GM13977 (cell line): Measurements from ENCODE around the gene GPT2.

ENCODE experiments used
- DNase-seq: peaks from one replicate; pipeline ENCODE4 v3.0.0; 2012; ENCODE audit warnings: low spot score
- in situ Hi-C: fragments of 300-500 bp; cut with MboI; formaldehyde crosslinking; loops from one replicate; pipeline ENCODE4 v1.12.0; 2022; ENCODE audit warnings: low sequenced_read_pairs, low pct_unique_long_range_greater_than_20kb, mixed read lengths, inconsistent platforms; ENCODE audit not compliant: unreplicated experiment
- TF ChIP-seq, protein P1 (sequence below): IDR thresholded peaks from 2 replicates; pipeline ENCODE4 v1.5.1; 2012; ENCODE audit warnings: mild to moderate bottlenecking, control low read depth; ENCODE audit not compliant: insufficient read depth; ENCODE audit errors: extremely low read depth, missing control alignments

Gene GPT2

DNA sequence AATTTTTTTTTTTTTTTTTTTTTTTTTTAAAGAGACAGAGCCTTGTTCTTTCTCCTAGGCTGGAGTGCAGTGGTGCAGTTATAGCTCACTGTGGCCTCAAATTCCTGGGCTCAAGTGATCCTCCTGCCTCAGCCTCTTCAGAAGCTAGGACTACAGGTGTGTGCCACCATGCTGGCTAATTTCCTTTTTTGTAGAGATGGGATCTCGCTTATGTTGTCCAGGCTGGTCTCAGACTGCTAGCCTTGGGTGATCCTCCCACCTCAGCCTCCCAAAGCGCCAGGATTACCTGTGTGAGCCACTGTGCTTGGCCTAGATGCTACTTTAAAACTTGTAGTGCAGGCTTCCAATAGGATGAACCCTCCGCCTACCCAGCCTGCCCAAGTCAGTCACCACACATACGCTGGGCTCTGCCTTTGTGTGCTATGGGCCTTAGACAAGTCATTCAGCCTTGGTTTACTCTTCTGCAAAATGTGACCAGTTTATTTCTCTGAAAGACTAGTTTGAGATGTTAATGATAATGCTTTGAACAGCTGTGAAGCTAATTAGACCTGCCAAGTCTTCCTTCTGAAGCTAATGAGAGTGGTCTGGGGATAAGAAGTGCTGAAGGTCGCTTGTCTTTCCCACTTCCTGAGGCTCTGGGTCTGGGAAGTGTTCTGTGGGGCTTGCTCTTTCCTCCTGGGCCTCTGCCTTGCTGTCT lies 5.2 kb downstream of the GPT2 start:
- in situ Hi-C loops: no loop called here
- DNase-seq: no peak
- TF ChIP-seq, protein P1, sequence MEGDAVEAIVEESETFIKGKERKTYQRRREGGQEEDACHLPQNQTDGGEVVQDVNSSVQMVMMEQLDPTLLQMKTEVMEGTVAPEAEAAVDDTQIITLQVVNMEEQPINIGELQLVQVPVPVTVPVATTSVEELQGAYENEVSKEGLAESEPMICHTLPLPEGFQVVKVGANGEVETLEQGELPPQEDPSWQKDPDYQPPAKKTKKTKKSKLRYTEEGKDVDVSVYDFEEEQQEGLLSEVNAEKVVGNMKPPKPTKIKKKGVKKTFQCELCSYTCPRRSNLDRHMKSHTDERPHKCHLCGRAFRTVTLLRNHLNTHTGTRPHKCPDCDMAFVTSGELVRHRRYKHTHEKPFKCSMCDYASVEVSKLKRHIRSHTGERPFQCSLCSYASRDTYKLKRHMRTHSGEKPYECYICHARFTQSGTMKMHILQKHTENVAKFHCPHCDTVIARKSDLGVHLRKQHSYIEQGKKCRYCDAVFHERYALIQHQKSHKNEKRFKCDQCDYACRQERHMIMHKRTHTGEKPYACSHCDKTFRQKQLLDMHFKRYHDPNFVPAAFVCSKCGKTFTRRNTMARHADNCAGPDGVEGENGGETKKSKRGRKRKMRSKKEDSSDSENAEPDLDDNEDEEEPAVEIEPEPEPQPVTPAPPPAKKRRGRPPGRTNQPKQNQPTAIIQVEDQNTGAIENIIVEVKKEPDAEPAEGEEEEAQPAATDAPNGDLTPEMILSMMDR: no peak

DNA sequence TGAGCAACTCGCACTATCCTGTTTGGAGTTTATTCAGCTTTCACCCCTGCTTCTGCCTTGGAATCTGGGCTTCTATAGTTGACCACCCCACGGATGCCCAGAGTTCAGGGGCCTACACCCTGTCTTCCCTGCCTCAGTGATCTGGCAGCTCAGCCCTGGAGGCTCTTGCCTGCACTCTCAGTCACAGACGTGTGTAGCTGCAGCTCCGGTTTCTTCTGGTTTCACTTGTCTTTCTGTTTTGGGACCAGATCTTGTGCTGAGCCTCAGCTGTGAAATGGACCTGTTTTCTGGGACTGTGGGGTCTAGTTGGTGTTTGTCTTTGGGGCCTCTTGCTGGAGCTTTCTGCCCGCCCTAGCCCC lies 5.8 kb downstream of the GPT2 start:
- TF ChIP-seq, protein P1: no peak
- in situ Hi-C loops: no loop called here
- no peak for DNase-seq

DNA sequence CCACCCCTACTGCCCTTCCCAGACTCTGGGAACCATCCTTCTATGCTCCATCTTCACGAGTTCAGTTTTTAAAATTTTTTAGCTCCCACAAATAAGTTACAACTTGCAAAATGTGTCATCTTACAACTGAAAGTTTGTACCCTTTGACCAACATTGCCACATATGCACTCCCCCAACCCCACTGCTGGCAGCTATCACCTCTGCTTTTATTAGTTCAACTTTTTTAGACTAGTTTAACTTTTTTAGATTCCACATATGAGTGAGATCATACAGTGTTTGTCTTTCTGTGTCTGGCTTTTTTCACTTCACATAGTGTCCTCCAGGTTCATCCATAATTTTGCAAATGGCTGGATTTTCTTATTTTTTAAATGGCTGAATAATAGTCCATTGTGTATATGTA lies 7.7 kb downstream of the GPT2 start:
- in situ Hi-C loops: no loop called here
- TF ChIP-seq, protein P1: no peak
- no peak for DNase-seq

DNA sequence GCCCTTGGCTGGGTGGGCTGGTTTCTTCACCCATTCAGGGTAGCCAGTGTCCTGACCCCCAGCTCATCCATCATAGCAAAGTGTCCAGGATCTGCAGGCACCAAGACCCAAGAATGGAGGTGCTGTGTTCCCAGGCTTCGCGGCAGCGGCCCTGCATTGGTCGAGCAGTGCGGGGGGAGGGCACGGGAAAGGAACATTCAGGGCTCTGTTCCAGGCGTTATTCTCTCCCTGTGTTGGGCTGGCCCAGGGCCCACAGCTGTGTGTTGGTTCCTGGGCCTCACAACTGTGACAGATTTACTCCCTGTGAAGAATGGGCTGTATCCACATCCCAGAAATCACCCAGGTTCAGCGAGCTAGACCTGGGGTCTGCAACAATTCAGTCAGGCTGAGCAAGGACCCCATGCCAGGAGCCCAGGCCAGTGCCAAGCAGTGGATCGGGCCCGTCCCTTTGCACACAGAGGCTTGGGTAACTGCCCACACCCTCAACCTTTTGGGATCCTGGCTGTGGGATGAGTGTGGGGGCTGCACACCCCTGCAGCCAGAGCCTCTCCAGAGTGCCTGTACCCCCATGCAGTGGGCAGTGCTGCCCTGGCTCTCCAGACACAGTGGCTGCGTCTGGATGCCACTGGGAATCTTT lies 10.0 kb downstream of the GPT2 start:
- in situ Hi-C loops: no loop called here
- TF ChIP-seq, protein P1: no peak

DNA sequence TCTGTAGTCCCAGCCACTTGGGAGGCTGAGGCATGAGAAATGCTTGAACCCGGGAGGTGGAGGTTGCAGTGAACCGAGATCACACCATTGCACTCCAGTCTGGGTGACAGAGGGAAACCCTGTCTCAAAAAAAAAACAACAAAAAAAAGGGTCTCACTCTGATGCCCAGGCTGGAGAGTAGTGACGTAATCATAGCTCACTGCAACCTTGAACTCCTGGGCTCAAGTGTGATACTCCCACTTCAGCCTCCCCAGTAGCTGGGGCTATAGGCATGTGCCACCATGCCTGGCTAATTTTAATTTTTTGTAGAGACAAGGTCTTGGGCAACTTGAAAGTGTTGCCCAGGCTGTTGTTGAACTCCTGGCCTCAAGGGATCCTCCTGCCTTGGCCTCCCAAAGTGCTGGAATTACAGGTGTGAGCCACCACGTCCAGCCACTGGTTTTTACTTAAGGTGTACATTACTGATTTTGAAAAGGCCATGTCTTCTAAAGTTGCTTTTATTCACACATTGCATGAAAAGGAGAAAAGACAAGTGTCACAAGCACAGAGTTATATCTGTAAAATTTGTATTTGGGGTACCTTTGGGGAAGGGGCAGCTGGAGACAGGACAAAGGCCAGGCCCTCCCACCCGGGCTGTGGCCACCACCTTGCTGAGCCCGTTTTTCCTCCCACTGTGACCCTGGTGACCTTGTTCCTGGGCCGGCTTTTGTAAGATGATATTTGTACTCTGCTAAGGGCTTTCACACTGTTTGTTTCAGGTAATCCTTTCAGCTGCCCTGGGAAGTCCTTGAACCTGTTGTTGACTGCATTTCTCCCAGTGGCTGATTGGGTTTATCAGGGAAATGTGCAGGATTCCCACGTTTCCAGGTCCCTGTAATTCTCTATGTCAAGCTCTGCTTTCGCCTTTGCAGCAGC lies 11.5 kb downstream of the GPT2 start:
- TF ChIP-seq, protein P1: no peak
- DNase-seq: no peak
- in situ Hi-C loops: no loop called here

More for the DNA sequence above, 10.0 kb downstream of the GPT2 start:
- DNase-seq: no peak

DNA sequence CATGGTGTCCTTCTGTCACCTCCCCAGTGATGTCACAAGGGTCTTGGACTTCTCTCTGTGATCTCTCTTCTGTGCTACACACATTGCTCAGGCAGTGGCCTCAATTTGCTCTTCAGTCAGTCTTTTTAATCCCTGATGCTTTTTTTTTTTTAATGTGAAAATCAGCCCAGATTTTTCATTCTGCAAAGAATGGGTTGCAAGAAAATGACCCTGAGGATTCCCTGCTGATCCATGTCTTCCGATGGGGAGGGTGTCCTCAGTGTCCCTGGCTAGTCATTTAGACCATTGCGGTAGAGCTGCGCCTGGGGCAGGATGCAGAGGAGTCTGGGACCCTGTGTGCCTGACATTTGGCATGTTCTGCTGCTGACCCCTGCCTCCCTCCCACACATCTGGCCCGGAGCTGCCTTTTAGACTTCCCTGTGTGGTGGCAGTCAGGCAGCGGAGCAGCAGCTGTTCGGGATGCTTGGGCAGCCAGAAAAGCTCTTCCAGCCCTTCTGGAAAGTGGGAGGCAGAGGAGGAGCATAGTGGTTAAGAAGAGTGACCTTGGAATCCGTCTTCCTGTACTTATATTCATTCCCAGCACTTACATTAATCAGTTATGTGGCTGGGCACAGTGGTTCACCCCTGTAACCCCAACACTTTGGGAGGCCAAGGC lies 12.3 kb downstream of the GPT2 start:
- DNase-seq: no peak
- in situ Hi-C loops: no loop called here
- TF ChIP-seq, protein P1: no peak
